ENCODE data around the gene DCP1B. TPM values are rescaled to one million over a fixed set of nuclear protein-coding genes. Genes with fewer than 3 reads are reported as not detected.

DCP1B gene
- total RNA-seq, 6 experiments from 2014 or later: 4.1 to 7.6 (median 6.0) TPM

DNA sequence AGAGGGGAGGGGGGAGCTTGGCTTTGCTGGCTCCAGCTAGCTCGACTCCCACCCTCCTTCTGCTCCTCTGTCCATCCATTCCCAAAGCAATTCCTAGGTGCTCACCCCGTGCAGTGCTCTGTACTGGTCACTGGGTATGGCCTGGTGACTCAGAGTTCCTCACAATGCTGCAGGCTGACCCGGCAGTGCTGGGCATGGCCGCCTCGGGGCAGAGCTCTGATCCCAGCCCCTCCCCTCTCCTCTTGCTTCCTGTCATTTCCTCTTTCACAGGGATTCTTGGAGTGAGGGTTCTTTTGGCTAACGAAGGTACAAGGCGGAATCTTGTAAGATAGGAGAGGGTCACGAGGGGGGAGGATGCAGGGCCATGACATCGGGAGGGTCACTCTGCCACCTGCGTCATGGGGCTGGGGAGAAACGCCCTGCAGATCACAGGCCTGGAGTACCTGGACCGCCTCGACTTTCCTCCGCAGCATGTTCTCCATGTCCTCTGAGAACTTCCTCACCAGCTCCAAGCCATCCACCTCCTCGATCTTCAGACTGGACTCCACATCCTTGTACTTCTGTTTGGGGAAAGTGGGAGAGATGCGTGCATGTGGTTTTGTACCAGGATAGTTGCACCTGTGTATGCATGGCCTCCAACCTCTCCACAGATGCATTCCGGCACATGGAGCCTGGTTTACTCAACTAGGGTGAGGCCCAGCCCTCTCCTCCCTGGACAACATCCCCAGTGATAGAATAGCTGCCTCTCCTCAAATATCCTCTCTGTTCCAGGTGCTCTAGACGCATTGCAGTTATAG is 91.5 kb downstream of the DCP1B start:
- DNase-seq (peak in 1 of 3 donors; percentile 37), ATAC-seq (peak in 1 of 4 donors; percentile 9)
- 71% methylated on average over 16 of the region's 18 CpGs for WGBS (ENCODE audit: insufficient coverage, low coverage, low lambda C conversion rate, missing lambda C conversion rate)

DNA sequence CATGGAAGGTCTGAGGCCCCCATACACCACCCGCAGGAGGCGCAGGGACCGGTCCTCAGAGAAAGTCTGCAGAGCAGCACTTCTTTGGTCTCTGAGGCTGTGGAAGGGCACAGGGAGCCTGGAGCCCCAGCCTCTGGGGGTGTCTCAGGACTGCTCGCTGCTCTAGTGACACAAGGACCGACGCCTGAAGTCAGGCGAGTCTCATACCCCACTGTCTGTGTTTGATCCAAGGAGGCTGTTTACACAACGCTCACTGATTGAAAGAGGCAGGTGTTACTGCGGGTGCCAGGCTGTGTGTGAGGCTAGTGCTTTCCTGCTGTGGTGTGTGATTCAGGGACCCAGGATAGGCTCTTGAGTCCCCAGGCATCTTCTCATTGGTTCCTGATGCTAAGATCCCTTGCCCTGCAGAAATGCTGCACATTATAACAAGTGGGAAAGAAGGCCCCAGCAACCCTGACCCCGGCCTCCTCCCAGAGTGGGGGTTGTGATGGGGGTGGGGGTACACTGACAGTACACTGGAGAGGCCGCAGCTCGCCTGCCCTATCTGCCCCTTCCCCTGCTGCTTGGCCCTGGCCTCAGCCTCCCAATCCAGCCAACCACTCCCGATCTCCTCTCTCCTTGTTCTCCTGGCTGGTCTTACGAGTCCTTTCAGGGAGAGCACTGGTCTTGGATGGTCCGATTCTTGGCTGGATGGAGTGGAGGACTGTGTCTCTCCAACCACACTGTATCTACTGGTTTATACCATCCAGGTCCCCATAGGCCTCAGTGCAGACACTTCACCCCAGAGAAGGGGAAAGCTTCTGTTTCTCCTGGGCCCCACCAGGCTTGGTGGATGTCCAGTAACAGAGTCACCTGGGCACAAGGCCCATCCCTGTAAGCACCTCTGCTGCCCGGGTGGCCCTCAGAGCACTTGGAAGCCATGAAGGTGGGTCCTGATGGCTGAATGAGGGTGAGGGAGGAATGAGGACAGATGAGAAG is 92.4 kb downstream of the DCP1B start:
- Histone ChIP-seq H3K27me3 (no peaks in the 10 kb centered on the region), H3K4me3 (no peak overlapping the region), H3K4me1 (no peaks in the 10 kb centered on the region), H3K27ac (no peak overlapping the region), H3K36me3 (no peaks in the 10 kb centered on the region), H3K9me3 (no peaks in the 10 kb centered on the region)
- TF ChIP-seq, protein P1, sequence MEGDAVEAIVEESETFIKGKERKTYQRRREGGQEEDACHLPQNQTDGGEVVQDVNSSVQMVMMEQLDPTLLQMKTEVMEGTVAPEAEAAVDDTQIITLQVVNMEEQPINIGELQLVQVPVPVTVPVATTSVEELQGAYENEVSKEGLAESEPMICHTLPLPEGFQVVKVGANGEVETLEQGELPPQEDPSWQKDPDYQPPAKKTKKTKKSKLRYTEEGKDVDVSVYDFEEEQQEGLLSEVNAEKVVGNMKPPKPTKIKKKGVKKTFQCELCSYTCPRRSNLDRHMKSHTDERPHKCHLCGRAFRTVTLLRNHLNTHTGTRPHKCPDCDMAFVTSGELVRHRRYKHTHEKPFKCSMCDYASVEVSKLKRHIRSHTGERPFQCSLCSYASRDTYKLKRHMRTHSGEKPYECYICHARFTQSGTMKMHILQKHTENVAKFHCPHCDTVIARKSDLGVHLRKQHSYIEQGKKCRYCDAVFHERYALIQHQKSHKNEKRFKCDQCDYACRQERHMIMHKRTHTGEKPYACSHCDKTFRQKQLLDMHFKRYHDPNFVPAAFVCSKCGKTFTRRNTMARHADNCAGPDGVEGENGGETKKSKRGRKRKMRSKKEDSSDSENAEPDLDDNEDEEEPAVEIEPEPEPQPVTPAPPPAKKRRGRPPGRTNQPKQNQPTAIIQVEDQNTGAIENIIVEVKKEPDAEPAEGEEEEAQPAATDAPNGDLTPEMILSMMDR (IDR thresholded peaks at IDR 0.05): no peak
- TF ChIP-seq POLR2A (IDR thresholded peaks at IDR 0.05): no peak
- DNase-seq: peak in 1 of 3 donors; percentile 35
- WGBS (ENCODE audit: insufficient coverage, low coverage, low lambda C conversion rate, missing lambda C conversion rate): 58% methylated on average over 4 of the region's 16 CpGs
- no peak for ATAC-seq
- intact Hi-C loops (cut with DNase I): loop anchor here in 1 of 2 donors (10.0 kb wide), 1 partner anchor 87 kb away; the partner anchor contains the start of gene LRTM2

More for the DNA sequence above, 91.5 kb downstream of the DCP1B start:
- no peaks in the 10 kb centered on the region for H3K9me3 ChIP-seq
- H3K4me1 ChIP-seq: no peaks in the 10 kb centered on the region
- no peak overlapping the region for H3K4me3 ChIP-seq
- TF ChIP-seq POLR2A (IDR thresholded peaks at IDR 0.05): no peak
- TF ChIP-seq, protein P1 (IDR thresholded peaks at IDR 0.05): no peak
- no peaks in the 10 kb centered on the region for H3K36me3 ChIP-seq
- H3K27me3 ChIP-seq: no peaks in the 10 kb centered on the region
- intact Hi-C loops (cut with DNase I): loop anchor here in 1 of 2 donors (10.0 kb wide), 1 partner anchor 88 kb away; the partner anchor contains the start of gene LRTM2
- no peak overlapping the region for H3K27ac ChIP-seq

GRCh38 chr12:1910468-1910867 is 93.8 kb downstream of the DCP1B start:
- Histone ChIP-seq H3K9me3 (no peaks in the 10 kb centered on the region), H3K4me3 (no peak overlapping the region)
- TF ChIP-seq, protein P1 (IDR thresholded peaks at IDR 0.05): no peak

GRCh38 chr12:1908758-1909157 is 95.5 kb downstream of the DCP1B start:
- no peak overlapping the region for H3K27ac ChIP-seq
- no peaks in the 10 kb centered on the region for H3K27me3 ChIP-seq
- TF ChIP-seq, protein P1 (IDR thresholded peaks at IDR 0.05): no peak
- no peak for TF ChIP-seq POLR2A (IDR thresholded peaks at IDR 0.05)
- H3K9me3 ChIP-seq: peaks cover 0 to 5% (median 0%) of the 10 kb centered on the region in 4 donors
- DNase-seq: peak in 2 of 3 donors; percentile 37 to 43
- H3K4me3 ChIP-seq: no peak overlapping the region
- no peak for ATAC-seq
- 93% methylated on average over 6 of the region's 26 CpGs for WGBS (ENCODE audit: insufficient coverage, low coverage, low lambda C conversion rate, missing lambda C conversion rate)
- intact Hi-C loops (cut with DNase I): no loop called here
- H3K4me1 ChIP-seq: no peaks in the 10 kb centered on the region
- no peaks in the 10 kb centered on the region for H3K36me3 ChIP-seq

More at GRCh38 chr12:1910468-1910867, 93.8 kb downstream of the DCP1B start:
- DNase-seq (no peak), ATAC-seq (no peak)
- Histone ChIP-seq H3K36me3 (no peaks in the 10 kb centered on the region), H3K27ac (no peak overlapping the region), H3K27me3 (no peaks in the 10 kb centered on the region), H3K4me1 (no peaks in the 10 kb centered on the region)
- WGBS (ENCODE audit: insufficient coverage, low coverage, low lambda C conversion rate, missing lambda C conversion rate): 63% methylated on average over 3 of the region's 3 CpGs
- intact Hi-C loops (cut with DNase I): loop anchor here in 1 of 2 donors (10.0 kb wide), 1 partner anchor 86 kb away; the partner anchor contains the start of gene LRTM2

Data from right lobe of liver (tissue), 6 donors.